HG03469 (cell line): Measurements from ENCODE around the gene OBSCN.

Experiments
- ATAC-seq: cut with Tn5 transposase; IDR thresholded peaks from one replicate; pipeline ENCODE4 v1.9.1; 2021; ENCODE audit warnings: mild to moderate bottlenecking, moderate library complexity, moderate number of reproducible peaks; ENCODE audit not compliant: unreplicated experiment

Gene OBSCN

GRCh38 chr1:228394571-228395394 is 186.9 kb downstream of the OBSCN start:
- no peak for ATAC-seq

DNA sequence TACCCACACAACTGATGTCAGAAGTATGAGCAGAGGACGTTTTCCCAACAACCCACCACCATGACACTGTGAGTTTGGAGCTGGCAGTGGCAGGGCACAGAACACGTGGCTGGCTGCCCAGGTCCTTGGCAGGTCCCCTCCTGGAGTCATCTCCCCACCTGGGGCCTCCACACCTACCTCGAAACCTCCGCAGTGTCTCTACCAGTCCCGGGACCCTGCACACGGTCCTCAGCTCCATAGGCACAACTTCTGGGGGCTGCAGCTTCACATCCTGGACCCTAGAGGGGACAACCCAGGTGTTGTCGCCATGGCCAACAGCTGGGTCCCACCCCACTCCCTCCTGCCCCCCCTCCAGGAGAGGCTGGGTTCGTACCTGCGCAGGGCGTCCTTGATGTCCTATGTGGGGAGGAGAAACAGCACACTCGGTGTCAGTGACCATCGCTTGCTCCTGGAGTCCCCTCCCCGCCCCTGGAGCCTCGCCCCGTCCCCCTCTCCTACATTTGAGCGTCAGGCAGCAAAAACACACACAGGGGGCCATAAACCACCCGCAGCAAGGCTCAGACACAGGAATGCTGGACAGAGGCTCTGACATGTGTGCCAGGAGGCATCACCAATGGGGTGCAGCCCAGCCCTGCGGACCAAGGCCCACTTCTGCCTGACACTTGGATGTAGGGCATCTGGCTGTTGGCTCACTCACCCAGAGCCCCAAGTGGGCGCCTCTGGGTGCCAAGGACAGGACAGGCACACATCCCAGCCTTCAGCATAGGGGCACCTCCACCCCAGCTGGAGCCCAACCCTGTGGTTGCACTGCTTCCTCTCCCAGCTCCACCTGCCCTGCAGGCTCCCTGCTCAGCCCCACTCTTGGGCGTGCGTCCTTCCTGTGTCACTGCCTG is 189.2 kb downstream of the OBSCN start:
- no peak for ATAC-seq

- no peak for ATAC-seq
Measured at GRCh38 chr1:228397966-228398365, 190.1 kb downstream of the OBSCN start.

- no peak for ATAC-seq
Measured at GRCh38 chr1:228398741-228399461, 191.1 kb downstream of the OBSCN start.

GRCh38 chr1:228399531-228400236 is 191.8 kb downstream of the OBSCN start:
- ATAC-seq, result no peak

DNA sequence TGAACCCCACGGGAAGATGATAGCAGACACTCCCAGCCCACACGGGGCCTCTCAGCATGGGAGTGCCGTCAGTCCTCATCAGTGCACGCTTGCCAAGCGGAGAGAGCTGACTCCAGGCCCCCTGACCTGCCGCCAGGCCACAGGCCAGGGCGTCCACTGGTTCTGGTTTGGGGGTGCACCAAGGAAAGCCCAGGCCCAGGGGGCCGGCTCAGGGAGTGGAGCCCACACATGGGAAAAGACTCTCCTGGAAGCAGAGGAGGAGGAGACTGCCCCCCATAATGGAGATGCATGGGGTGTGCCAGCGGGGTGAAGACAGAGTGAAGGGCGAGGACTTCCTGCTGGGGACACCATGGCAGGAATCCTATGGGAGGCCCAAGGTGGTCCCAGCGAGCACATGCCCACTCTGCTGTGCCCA is 192.4 kb downstream of the OBSCN start:
- no peak for ATAC-seq

DNA sequence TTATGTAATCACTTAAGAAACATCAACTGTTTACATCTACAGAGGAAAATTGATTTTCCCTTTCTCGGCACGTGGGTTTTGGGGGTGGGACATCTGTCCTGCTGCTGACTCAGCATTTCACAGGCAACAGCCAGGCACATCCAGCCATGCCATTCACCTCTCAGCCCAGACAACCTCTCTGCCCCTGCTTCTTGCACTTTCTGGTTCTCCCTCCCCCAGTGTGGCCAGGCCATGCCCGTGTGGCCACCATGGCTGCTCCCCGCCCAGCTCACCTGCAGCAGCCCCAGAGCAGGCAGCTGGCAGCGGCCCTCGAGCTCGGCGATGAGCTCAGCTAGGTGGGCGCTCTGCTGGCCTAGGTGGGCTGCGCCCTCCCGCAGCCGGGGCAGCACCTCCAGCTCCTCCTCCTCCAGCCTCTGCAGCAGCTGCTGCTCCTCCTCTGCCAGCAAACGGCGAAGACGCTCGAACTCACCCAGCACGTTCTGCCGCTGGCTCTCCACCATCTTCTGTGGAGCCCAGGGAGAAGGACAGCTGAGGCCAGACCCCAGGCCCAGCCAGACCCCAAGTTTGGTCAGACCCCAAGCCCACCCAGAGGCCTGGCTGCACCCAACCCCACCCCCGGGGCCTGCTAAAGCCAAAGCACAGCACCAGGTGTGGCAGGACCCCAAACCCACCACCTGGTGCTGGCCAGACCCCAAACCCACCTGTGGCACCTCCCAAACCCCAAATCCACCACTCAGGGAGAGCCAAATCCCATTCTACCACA is 193.0 kb downstream of the OBSCN start:
- ATAC-seq, result no peak

DNA sequence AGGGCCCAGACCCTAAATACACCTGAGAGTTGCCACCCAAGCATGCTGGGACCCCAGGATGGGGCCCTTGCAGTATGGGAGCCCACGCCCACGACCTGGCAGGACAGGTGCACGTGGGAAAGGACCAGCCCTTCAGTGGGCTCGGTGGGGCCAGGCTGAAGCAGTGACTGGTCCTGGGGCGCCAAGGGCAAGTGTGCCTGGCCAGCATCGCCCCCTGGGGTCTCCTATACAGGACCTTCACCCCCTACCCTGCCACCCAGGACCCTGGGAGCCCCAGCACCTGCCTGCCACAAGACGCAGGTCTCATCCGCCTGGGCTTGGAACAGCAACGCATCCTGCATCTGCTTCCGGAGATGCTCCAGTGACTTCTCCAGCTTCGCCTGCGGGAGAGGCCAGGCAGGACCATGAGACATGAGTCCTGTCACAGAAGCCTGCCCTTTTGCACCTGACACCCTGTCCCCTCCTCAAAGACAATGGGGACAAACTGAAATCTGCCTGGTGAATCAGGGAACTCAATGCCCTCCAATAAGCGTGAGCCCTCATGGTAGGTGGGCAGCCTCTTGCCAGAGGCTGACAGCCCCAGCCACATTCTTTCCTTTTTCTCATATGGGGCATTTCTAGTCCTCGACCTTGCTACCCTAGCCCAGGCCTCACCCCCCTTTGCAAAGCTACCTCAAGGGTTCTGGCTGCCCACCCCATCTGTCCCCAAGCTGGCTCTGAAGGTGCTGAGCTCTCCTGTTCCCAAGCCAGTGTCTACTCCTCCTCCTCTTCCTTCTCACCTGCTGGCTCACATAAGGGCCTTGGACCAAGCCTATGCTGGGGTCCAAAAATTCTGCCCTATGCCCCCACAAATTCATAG is 194.2 kb downstream of the OBSCN start:
- no peak for ATAC-seq

DNA sequence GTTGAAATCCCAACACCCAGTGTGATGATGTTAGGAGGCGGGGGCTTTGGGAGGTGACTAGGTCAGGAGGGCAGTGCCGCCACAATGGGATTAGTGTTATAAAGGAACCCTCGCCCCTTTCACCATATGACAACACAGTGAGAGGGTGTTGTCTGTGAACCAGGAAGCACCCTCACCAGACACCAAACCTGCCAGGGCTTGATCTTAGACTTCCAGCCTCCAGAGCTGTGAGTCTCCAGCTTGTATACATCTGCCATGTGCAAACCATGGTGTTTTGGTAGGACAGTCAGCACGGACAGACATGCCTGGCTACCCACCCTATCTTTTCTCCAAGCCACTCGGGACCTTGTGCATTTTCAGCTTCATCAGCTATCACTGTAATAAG is 194.8 kb downstream of the OBSCN start:
- no peak for ATAC-seq

- no peak for ATAC-seq
Measured at GRCh38 chr1:228403231-228403631, 195.4 kb downstream of the OBSCN start.

DNA sequence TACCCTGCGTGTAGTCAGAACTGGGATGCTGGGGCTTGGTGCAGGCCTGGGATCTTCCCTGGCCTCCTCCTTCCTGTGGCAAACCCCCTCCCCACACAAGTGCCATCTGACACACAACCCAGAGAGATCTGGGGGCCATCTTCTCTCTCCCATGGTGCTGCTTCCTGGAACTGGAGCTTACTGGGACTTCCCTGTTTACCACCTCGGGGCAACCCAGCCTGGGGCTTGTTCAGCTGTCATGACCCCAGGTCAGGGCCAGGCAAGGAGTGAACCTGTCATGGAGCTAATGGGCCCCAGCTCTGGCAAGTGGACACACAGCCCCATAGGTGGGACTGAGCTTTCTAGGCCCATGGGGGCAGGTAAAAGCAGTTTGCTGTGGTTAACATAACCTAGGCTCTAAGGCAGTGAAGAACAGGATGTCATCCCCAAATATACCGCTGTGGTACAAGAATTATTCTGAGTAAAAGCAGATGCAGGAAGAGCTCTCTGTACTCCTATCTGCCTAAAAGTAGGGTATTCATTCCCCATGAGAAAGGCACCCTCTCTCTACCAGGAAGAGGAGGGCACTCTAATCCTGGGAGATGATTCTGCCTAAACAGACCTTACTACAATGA is 196.4 kb downstream of the OBSCN start:
- ATAC-seq, result no peak

GRCh38 chr1:228405200-228405978 is 197.5 kb downstream of the OBSCN start:
- no peak for ATAC-seq

DNA sequence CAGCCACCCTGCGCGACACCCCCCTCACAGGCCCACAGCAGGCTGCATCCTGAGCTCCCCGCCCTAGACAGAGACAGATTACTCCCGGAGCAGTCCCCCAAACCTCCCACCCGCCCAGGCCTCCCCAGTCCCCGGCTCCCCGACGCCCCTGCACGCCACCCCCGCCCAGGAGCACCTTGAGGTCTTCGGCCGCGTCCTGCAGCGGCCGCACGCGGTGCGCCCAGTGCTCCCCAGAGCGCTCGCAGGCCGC is 198.1 kb downstream of the OBSCN start:
- ATAC-seq, result no peak

GRCh38 chr1:228407106-228408040 is 199.5 kb downstream of the OBSCN start:
- ATAC-seq, result no peak

DNA sequence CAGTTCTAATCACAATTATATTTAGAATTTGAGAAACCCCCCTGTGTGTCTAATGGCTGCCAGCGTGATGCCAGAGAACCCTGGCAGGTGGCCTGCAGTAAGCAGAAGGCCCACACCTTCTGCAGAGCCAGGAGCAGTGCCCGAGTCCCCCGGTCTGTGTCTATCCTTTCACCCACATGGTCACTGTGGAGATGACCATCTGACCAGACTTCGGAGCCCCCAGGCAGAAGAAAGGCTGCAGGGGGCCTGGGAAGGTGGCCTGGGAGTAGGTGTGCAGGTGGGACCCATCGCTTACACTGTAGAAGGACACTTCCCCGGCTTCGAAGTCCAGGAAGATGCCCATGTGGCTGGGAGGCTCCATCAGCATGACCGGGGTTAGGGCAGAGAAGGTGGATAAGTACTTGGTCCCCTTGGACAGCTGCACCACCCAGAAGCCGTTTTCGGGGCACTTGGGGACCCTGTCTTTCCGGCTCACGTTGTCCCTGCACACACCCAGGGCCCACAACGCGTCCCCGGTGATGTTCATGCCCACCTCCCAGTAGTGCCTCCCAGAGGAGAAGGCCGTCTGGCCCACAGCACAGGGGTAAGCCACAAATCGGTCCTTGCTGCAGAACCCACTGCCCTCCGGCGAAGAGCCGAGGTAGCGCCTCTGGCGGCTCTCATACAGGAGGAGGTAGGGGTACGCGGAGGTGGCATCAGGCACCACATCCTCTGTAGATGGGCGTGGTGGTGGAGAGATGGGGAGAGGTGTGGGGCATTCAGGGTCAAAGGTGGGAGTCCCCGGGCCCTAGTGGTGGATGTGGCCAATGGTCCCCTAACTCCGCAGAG is 200.4 kb downstream of the OBSCN start:
- no peak for ATAC-seq
